HCT116 (cell line): ENCODE data around the gene PTPN18. TPM values are rescaled to one million over a fixed set of nuclear protein-coding genes. Genes with fewer than 3 reads are reported as not detected.

Experiments used
- ATAC-seq: fragments of 200-7000 bp; cut with Tn5 transposase; 2 replicates; pipeline ENCODE4 v1.9.1; 2020; ENCODE audit warnings: mild to moderate bottlenecking, moderate library complexity
- BruUV-seq: library from RNA; stranded (reverse); fragments of 400-500 nt; replicated peaks from 2 replicates; lab custom pipeline; 2021; lab: Mats Ljungman, UMichigan
- CTCF ChIA-PET: fragments of 300-600 bp; sonication (Branson Sonifier 250); formaldehyde crosslinking; loops from one replicate; lab custom pipeline; 2021; ENCODE audit warnings: antibody characterized with exemption; lab: Charles Lee
- POLR2A ChIA-PET: fragments of 300-600, 350-600 bp; sonication (Branson Sonifier 250); formaldehyde crosslinking; loops from one replicate; lab custom pipeline; 2021; ENCODE audit warnings: antibody characterized with exemption; lab: Charles Lee
- RAD21 ChIA-PET, 2 experiments: fragments of 300-600 bp; sonication (Branson Sonifier 250); formaldehyde crosslinking; loops; one replicate each; lab custom pipeline; 2023; ENCODE audit warnings: low total read pairs in 2 of 2; ENCODE audit not compliant: uncharacterized antibody in 2 of 2, unreplicated experiment in 2 of 2, low non-redundant PET in 1 of 2; lab: Charles Lee
- DNase-seq: peaks from one replicate; pipeline ENCODE4 v3.0.0-alpha.2; 2010; ENCODE audit warnings: low read depth, low spot score
- H2AFZ ChIP-seq: fragments of 200-600 bp; shearing (Covaris generic), sonication (generic); 2 replicates; pipeline ENCODE4 v1.6.1; 2017; ENCODE audit warnings: low read depth, mixed run types, mixed read lengths, antibody characterized with exemption, low read length; ENCODE audit not compliant: poor library complexity, severe bottlenecking
- H3K27ac ChIP-seq: 2 replicates; pipeline ENCODE4 v1.5.1; 2012; ENCODE audit warnings: low read depth, low read length
- H3K27me3 ChIP-seq: fragments of 200-600 bp; sonication (generic); 2 replicates; pipeline ENCODE4 v1.6.1; 2016; ENCODE audit warnings: mixed run types, low read length, mixed read lengths; ENCODE audit not compliant: insufficient read depth
- H3K36me3 ChIP-seq, 2 experiments: fragments of 200-500 bp in 1 of 2; fragments of 200-600 bp in 1 of 2; sonication (Bioruptor generic) in 1 of 2; sonication (generic) in 1 of 2; 2 replicates each; pipeline versions ENCODE4 v1.5.1 to v1.6.1; 2014 to 2016; ENCODE audit warnings: low read length in 2 of 2, inconsistent platforms in 1 of 2, mixed read lengths in 1 of 2, mixed run types in 1 of 2; ENCODE audit not compliant: insufficient read depth in 2 of 2, control insufficient read depth in 1 of 2
- H3K4me1 ChIP-seq, 2 experiments: fragments of 200-600 bp in 1 of 2; sonication (generic) in 1 of 2; 2 replicates each; pipeline versions ENCODE4 v1.5.1 to v1.6.1; 2012 to 2017; ENCODE audit warnings: low read length in 2 of 2, inconsistent platforms in 1 of 2, mild to moderate bottlenecking in 1 of 2, mixed read lengths in 1 of 2, mixed run types in 1 of 2, moderate library complexity in 1 of 2; ENCODE audit not compliant: insufficient read depth in 2 of 2, control insufficient read depth in 1 of 2
- H3K4me2 ChIP-seq: fragments of 200-600 bp; sonication (generic); 2 replicates; pipeline ENCODE4 v1.6.1; 2017; ENCODE audit warnings: mixed run types, low read length, mixed read lengths
- H3K4me3 ChIP-seq, 2 experiments: fragments of 200-600 bp in 1 of 2; sonication (generic) in 1 of 2; replicated peaks in 1 of 2; 2 replicates each; pipeline ENCODE4 v1.5.1; 2011 to 2016; ENCODE audit warnings: low read length in 2 of 2, control low read depth in 1 of 2, low read depth in 1 of 2, mild to moderate bottlenecking in 1 of 2, mixed read lengths in 1 of 2, mixed run types in 1 of 2
- H3K79me2 ChIP-seq: fragments of 200-600 bp; sonication (generic); 2 replicates; pipeline ENCODE4 v1.6.1; 2017; ENCODE audit warnings: mild to moderate bottlenecking, mixed run types, low read length, moderate library complexity, mixed read lengths; ENCODE audit not compliant: insufficient read depth
- H3K9ac ChIP-seq: fragments of 200-600 bp; sonication (generic); 2 replicates; pipeline ENCODE4 v1.6.1; 2016; ENCODE audit warnings: low read length, mixed read lengths
- H3K9me2 ChIP-seq: fragments of 200-600 bp; sonication (generic), shearing (Covaris generic); 2 replicates; pipeline ENCODE4 v1.6.1; 2017; ENCODE audit warnings: mixed run types, mild to moderate bottlenecking, moderate library complexity; ENCODE audit not compliant: insufficient read depth
- H3K9me3 ChIP-seq, 2 experiments: fragments of 200-500 bp in 1 of 2; fragments of 200-600 bp in 1 of 2; sonication (Bioruptor generic) in 1 of 2; sonication (generic) in 1 of 2; 2 replicates each; pipeline ENCODE4 v1.6.1; 2014 to 2017; ENCODE audit warnings: low read length in 2 of 2, mixed read lengths in 2 of 2, inconsistent platforms in 1 of 2, low read depth in 1 of 2, mild to moderate bottlenecking in 1 of 2, mixed run types in 1 of 2, moderate library complexity in 1 of 2; ENCODE audit not compliant: control insufficient read depth in 1 of 2, insufficient read depth in 1 of 2
- H4K20me1 ChIP-seq: fragments of 200-600 bp; sonication (generic), shearing (Covaris generic); 2 replicates; pipeline ENCODE4 v1.6.1; 2017; ENCODE audit warnings: mixed run types, mild to moderate bottlenecking, moderate library complexity; ENCODE audit not compliant: insufficient read depth
- CBX3 ChIP-seq: IDR thresholded peaks from 2 replicates; pipeline ENCODE4 v1.6.1; 2012; ENCODE audit warnings: low read depth
- EGR1 ChIP-seq: IDR thresholded peaks from 2 replicates; pipeline ENCODE4 v1.6.1; 2012; ENCODE audit warnings: low read depth
- ELF1 ChIP-seq: IDR thresholded peaks from 2 replicates; pipeline ENCODE4 v1.6.1; 2012; ENCODE audit warnings: low read depth, borderline replicate concordance
- EZH2 ChIP-seq: fragments of 200-600 bp; sonication (generic); IDR thresholded peaks from 2 replicates; pipeline ENCODE4 v1.6.1; 2017; ENCODE audit warnings: antibody characterized with exemption, mixed run types
- YY1 ChIP-seq: IDR thresholded peaks from 2 replicates; pipeline ENCODE4 v1.6.1; 2011; ENCODE audit warnings: low read length, low read depth, moderate library complexity, mild to moderate bottlenecking; ENCODE audit not compliant: insufficient replicate concordance; ENCODE audit errors: extremely low read depth
- intact Hi-C: fragments of 100-400 bp; cut with micrococcal nuclease; formaldehyde crosslinking; loops from 2 replicates; pipeline ENCODE4 v1.10.0; 2022
- total RNA-seq: library from RNA; stranded (reverse); gene quantifications from one replicate; pipeline ENCODE4 v1.2.1, GENCODE V29; 2021; ENCODE audit not compliant: unreplicated experiment
- TF ChIP-seq, protein P1 (sequence below): IDR thresholded peaks from 2 replicates; pipeline ENCODE4 v1.6.1; 2012; ENCODE audit warnings: low read depth

Gene PTPN18
- total RNA-seq, 1 experiment from 2014 or later: 52.4 TPM

DNA sequence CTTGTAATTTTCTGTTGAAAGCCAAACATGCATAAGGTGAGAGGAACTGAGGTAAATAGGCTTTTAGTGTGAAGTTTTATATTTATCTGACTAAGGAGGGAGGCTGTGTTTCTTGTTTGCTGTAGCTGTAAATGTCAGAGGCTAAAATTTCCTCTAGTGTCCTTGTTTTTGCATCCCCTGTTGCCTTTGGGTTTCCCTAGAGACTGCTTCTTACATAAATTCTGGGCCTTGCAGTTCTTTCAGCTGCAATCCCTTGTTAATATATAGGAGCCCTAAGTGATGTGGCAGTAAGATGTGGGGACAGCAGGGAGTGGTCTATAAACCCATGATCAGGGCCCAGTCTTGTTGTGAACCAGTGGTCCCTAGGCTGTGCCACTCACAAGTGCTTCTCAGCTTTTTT, 20.6 kb upstream of the PTPN18 start:
- Histone ChIP-seq H3K79me2 (no peaks in the 10 kb centered on the region), H3K36me3 (peaks cover 0 to 4% of the 10 kb centered on the region in 2 experiments; a peak in 2 of 4 replicates), H2AFZ (no peak overlapping the region), H3K9me2 (no peaks in the 10 kb centered on the region), H4K20me1 (no peaks in the 10 kb centered on the region), H3K9ac (no peak overlapping the region), H3K4me3 (no peak overlapping the region), H3K27ac (no peak overlapping the region), H3K9me3 (no peaks in the 10 kb centered on the region), H3K27me3 (peaks cover 9% of the 10 kb centered on the region), H3K4me2 (no peak overlapping the region), H3K4me1 (peaks cover 8 to 25% of the 10 kb centered on the region in 2 experiments)
- TF ChIP-seq ELF1: no peak
- no peak for TF ChIP-seq YY1
- no peak for TF ChIP-seq CBX3
- no peak for TF ChIP-seq EGR1
- TF ChIP-seq, protein P1, sequence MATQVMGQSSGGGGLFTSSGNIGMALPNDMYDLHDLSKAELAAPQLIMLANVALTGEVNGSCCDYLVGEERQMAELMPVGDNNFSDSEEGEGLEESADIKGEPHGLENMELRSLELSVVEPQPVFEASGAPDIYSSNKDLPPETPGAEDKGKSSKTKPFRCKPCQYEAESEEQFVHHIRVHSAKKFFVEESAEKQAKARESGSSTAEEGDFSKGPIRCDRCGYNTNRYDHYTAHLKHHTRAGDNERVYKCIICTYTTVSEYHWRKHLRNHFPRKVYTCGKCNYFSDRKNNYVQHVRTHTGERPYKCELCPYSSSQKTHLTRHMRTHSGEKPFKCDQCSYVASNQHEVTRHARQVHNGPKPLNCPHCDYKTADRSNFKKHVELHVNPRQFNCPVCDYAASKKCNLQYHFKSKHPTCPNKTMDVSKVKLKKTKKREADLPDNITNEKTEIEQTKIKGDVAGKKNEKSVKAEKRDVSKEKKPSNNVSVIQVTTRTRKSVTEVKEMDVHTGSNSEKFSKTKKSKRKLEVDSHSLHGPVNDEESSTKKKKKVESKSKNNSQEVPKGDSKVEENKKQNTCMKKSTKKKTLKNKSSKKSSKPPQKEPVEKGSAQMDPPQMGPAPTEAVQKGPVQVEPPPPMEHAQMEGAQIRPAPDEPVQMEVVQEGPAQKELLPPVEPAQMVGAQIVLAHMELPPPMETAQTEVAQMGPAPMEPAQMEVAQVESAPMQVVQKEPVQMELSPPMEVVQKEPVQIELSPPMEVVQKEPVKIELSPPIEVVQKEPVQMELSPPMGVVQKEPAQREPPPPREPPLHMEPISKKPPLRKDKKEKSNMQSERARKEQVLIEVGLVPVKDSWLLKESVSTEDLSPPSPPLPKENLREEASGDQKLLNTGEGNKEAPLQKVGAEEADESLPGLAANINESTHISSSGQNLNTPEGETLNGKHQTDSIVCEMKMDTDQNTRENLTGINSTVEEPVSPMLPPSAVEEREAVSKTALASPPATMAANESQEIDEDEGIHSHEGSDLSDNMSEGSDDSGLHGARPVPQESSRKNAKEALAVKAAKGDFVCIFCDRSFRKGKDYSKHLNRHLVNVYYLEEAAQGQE: no peak
- TF ChIP-seq EZH2: no peak
- ATAC-seq: no peak
- RAD21 ChIA-PET: no interaction called here
- CTCF ChIA-PET: no interaction called here
- POLR2A ChIA-PET: no interaction called here
- no peak for DNase-seq
- intact Hi-C loops: no loop called here
- BruUV-seq: no TSS peak
